GM23338 (cell line): ENCODE measurements around the gene CDHR3. TPM values are rescaled to one million over a fixed set of nuclear protein-coding genes. Genes with fewer than 3 reads are reported as not detected.

Experiments used
- ATAC-seq: fragments of 200-7000 bp; cut with Tn5 transposase; 3 replicates; pipeline ENCODE4 v1.9.1; 2020
- DNase-seq: peaks from one replicate; pipeline ENCODE4 v3.0.0-alpha.2; 2015; ENCODE audit warnings: low spot score
- H2AFZ ChIP-seq: fragments of 200-600 bp; sonication (generic); 2 replicates; pipeline ENCODE4 v1.8.0; 2016; ENCODE audit warnings: antibody characterized with exemption, mild to moderate bottlenecking, moderate library complexity
- H3F3A ChIP-seq: fragments of 200-600 bp; sonication (generic); replicated peaks from 2 replicates; pipeline ENCODE4 v1.8.0; 2017; ENCODE audit warnings: antibody characterized with exemption, mixed run types, low read depth
- H3K27ac ChIP-seq: fragments of 200-600 bp; sonication (generic); 2 replicates; pipeline ENCODE4 v1.6.1; 2016; ENCODE audit warnings: low read depth
- H3K27me3 ChIP-seq: fragments of 200-600 bp; sonication (generic); 2 replicates; pipeline ENCODE4 v1.8.0; 2016; ENCODE audit warnings: mild to moderate bottlenecking, mixed run types, moderate library complexity; ENCODE audit not compliant: insufficient read depth
- H3K36me3 ChIP-seq: fragments of 200-600 bp; sonication (generic); 2 replicates; pipeline ENCODE4 v1.8.0; 2016; ENCODE audit warnings: mild to moderate bottlenecking; ENCODE audit not compliant: insufficient read depth
- H3K4me1 ChIP-seq: fragments of 200-600 bp; sonication (generic); 2 replicates; pipeline ENCODE4 v1.8.0; 2016; ENCODE audit warnings: mild to moderate bottlenecking, moderate library complexity; ENCODE audit not compliant: insufficient read depth
- H3K4me2 ChIP-seq: fragments of 200-600 bp; sonication (generic); 2 replicates; pipeline ENCODE4 v1.7.1; 2017; ENCODE audit warnings: mixed run types
- H3K4me3 ChIP-seq: fragments of 200-600 bp; sonication (generic); 2 replicates; pipeline ENCODE4 v1.6.1; 2016; ENCODE audit warnings: mixed run types
- H3K79me2 ChIP-seq: fragments of 200-600 bp; sonication (generic); replicated peaks from 2 replicates; pipeline ENCODE4 v1.8.0; 2017; ENCODE audit warnings: mild to moderate bottlenecking; ENCODE audit not compliant: insufficient read depth
- H3K9me2 ChIP-seq: fragments of 200-600 bp; sonication (generic); 2 replicates; pipeline ENCODE4 v1.8.0; 2017; ENCODE audit not compliant: insufficient read depth
- H4K20me1 ChIP-seq: fragments of 200-600 bp; sonication (generic); replicated peaks from 2 replicates; pipeline ENCODE4 v1.8.0; 2017; ENCODE audit warnings: mild to moderate bottlenecking; ENCODE audit not compliant: insufficient read depth
- H3K27ac Mint-ChIP-seq: 2 replicates; pipeline ENCODE4 v1.8.0; 2020; ENCODE audit warnings: inconsistent platforms, mild to moderate bottlenecking, moderate library complexity, mixed read lengths
- H3K27me3 Mint-ChIP-seq: 3 replicates; pipeline ENCODE4 v1.8.0; 2022; ENCODE audit warnings: low read depth, mild to moderate bottlenecking, moderate library complexity, mixed read lengths, inconsistent platforms; ENCODE audit not compliant: insufficient read depth, poor library complexity
- H3K36me3 Mint-ChIP-seq: 3 replicates; pipeline ENCODE4 v1.8.0; 2021; ENCODE audit warnings: low read depth, mild to moderate bottlenecking, inconsistent platforms, moderate library complexity, mixed read lengths
- H3K4me1 Mint-ChIP-seq: 3 replicates; pipeline ENCODE4 v1.8.0; 2020; ENCODE audit warnings: mild to moderate bottlenecking, inconsistent platforms, mixed read lengths
- H3K4me3 Mint-ChIP-seq: 3 replicates; pipeline ENCODE4 v1.8.0; 2021; ENCODE audit warnings: moderate library complexity, mild to moderate bottlenecking, inconsistent platforms, mixed read lengths
- H3K9me3 Mint-ChIP-seq: 3 replicates; pipeline ENCODE4 v1.8.0; 2020; ENCODE audit warnings: moderate library complexity, mild to moderate bottlenecking, inconsistent platforms, mixed read lengths
- CREB1 ChIP-seq: fragments of 250-450 bp; sonication (Bioruptor Pico); IDR thresholded peaks from 2 replicates; pipeline ENCODE4 v1.5.0; 2020; ENCODE audit warnings: low read depth, mild to moderate bottlenecking, moderate library complexity
- EZH2 ChIP-seq: fragments of 200-600 bp; sonication (generic); IDR thresholded peaks from one replicate; pipeline ENCODE4 v1.8.0; 2017; ENCODE audit warnings: antibody characterized with exemption, mild to moderate bottlenecking, low read depth; ENCODE audit not compliant: unreplicated experiment
- EZH2phosphoT487 ChIP-seq: fragments of 200-600 bp; sonication (generic); IDR thresholded peaks from one replicate; pipeline ENCODE4 v1.8.1; 2018; ENCODE audit warnings: antibody characterized with exemption; ENCODE audit not compliant: unreplicated experiment
- NANOG ChIP-seq: IDR thresholded peaks from 2 replicates; pipeline ENCODE4 v1.6.1; 2016; ENCODE audit warnings: antibody characterized with exemption, borderline replicate concordance
- POLR2AphosphoS5 ChIP-seq: IDR thresholded peaks from 2 replicates; pipeline ENCODE4 v1.6.1; 2016; ENCODE audit warnings: antibody characterized with exemption, low read depth
- STAT1 ChIP-seq: IDR thresholded peaks from one replicate; pipeline ENCODE4 v1.6.1; 2016; ENCODE audit warnings: antibody characterized with exemption; ENCODE audit not compliant: unreplicated experiment
- ZNF114 ChIP-seq: fragments of 250-450 bp; sonication (Bioruptor Pico); IDR thresholded peaks from 2 replicates; pipeline ENCODE4 v1.5.0; 2020; ENCODE audit warnings: mild to moderate bottlenecking, moderate library complexity
- polyA plus RNA-seq: library from polyadenylated mRNA; unstranded; fragments of >200 nt; fragmentation: Nextera tagmentation; extraction: Ambion mirVana; gene quantifications from 2 replicates; pipeline ENCODE4 v1.2.1, GENCODE V29; 2016
- total RNA-seq: library from RNA; depleted of rRNA; stranded (reverse); fragments of >200 nt; shearing (Covaris generic); gene quantifications from 2 replicates; pipeline ENCODE4 v1.2.3, GENCODE V29; 2014
- TF ChIP-seq, protein P1 (sequence below): fragments of 250-450 bp; sonication (Bioruptor Pico); IDR thresholded peaks from 2 replicates; pipeline ENCODE4 v1.5.0; 2020; ENCODE audit warnings: mild to moderate bottlenecking, moderate library complexity
- TF ChIP-seq, protein P2 (sequence below), 2 experiments: fragments of 200-600 bp in 1 of 2; sonication (generic) in 1 of 2; conservative IDR thresholded peaks; 2 replicates each; pipeline versions ENCODE4 v1.5.1 to v1.6.1; 2016 to 2017; ENCODE audit warnings: antibody characterized with exemption in 2 of 2, low read depth in 2 of 2, mild to moderate bottlenecking in 2 of 2, moderate library complexity in 1 of 2
- TF ChIP-seq, protein P3 (sequence below): IDR thresholded peaks from 2 replicates; pipeline ENCODE4 v1.6.1; 2016; ENCODE audit warnings: antibody characterized with exemption

The CDHR3 gene
- total and polyA plus RNA-seq, 2 experiments from 2014 or later, result 5.1 to 12.2 TPM

DNA sequence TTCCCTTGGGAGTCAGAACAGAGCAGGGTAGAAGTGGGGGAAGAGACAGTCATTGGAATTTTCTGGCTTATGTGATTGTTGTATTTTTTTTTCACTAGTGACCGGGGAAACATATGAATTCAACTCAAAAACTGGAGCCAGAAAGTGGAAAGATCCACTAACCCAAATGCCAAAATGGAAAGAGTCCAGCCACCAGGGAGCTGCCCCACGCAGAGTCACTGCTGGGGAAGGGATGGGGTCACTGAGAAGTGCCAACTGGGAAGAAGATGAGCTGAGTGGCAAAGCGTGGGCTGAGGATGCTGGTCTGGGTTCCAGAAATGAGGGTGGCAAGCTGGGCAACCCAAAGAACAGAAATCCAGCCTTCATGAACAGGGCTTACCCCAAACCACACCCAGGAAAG is 69.2 kb downstream of the CDHR3 start:
- H3K4me3 ChIP-seq, result no peak overlapping the region
- H3K27ac Mint-ChIP-seq, result no peak overlapping the region
- H3K27ac ChIP-seq, result no peak overlapping the region
- no peak overlapping the region for H3K4me3 Mint-ChIP-seq
- DNase-seq (no peak), ATAC-seq (no peak)
- H3K27me3 ChIP-seq, result no peaks in the 10 kb centered on the region
- peaks cover 9% of the 10 kb centered on the region for H3K27me3 Mint-ChIP-seq
- no peaks in the 10 kb centered on the region for H3F3A ChIP-seq
- H4K20me1 ChIP-seq, result no peaks in the 10 kb centered on the region
- H3K79me2 ChIP-seq, result no peaks in the 10 kb centered on the region
- H3K4me1 Mint-ChIP-seq, result peaks cover 39% of the 10 kb centered on the region
- H3K36me3 Mint-ChIP-seq, result no peaks in the 10 kb centered on the region
- peak overlapping the region; percentile 56; the same call in 1 of the 2 replicates for H3K4me2 ChIP-seq
- no peak for TF ChIP-seq POLR2AphosphoS5
- no peak for TF ChIP-seq ZNF114 (CRISPR knock-in tag)
- TF ChIP-seq EZH2phosphoT487, result no peak
- no peak for TF ChIP-seq EZH2
- TF ChIP-seq, protein P1, sequence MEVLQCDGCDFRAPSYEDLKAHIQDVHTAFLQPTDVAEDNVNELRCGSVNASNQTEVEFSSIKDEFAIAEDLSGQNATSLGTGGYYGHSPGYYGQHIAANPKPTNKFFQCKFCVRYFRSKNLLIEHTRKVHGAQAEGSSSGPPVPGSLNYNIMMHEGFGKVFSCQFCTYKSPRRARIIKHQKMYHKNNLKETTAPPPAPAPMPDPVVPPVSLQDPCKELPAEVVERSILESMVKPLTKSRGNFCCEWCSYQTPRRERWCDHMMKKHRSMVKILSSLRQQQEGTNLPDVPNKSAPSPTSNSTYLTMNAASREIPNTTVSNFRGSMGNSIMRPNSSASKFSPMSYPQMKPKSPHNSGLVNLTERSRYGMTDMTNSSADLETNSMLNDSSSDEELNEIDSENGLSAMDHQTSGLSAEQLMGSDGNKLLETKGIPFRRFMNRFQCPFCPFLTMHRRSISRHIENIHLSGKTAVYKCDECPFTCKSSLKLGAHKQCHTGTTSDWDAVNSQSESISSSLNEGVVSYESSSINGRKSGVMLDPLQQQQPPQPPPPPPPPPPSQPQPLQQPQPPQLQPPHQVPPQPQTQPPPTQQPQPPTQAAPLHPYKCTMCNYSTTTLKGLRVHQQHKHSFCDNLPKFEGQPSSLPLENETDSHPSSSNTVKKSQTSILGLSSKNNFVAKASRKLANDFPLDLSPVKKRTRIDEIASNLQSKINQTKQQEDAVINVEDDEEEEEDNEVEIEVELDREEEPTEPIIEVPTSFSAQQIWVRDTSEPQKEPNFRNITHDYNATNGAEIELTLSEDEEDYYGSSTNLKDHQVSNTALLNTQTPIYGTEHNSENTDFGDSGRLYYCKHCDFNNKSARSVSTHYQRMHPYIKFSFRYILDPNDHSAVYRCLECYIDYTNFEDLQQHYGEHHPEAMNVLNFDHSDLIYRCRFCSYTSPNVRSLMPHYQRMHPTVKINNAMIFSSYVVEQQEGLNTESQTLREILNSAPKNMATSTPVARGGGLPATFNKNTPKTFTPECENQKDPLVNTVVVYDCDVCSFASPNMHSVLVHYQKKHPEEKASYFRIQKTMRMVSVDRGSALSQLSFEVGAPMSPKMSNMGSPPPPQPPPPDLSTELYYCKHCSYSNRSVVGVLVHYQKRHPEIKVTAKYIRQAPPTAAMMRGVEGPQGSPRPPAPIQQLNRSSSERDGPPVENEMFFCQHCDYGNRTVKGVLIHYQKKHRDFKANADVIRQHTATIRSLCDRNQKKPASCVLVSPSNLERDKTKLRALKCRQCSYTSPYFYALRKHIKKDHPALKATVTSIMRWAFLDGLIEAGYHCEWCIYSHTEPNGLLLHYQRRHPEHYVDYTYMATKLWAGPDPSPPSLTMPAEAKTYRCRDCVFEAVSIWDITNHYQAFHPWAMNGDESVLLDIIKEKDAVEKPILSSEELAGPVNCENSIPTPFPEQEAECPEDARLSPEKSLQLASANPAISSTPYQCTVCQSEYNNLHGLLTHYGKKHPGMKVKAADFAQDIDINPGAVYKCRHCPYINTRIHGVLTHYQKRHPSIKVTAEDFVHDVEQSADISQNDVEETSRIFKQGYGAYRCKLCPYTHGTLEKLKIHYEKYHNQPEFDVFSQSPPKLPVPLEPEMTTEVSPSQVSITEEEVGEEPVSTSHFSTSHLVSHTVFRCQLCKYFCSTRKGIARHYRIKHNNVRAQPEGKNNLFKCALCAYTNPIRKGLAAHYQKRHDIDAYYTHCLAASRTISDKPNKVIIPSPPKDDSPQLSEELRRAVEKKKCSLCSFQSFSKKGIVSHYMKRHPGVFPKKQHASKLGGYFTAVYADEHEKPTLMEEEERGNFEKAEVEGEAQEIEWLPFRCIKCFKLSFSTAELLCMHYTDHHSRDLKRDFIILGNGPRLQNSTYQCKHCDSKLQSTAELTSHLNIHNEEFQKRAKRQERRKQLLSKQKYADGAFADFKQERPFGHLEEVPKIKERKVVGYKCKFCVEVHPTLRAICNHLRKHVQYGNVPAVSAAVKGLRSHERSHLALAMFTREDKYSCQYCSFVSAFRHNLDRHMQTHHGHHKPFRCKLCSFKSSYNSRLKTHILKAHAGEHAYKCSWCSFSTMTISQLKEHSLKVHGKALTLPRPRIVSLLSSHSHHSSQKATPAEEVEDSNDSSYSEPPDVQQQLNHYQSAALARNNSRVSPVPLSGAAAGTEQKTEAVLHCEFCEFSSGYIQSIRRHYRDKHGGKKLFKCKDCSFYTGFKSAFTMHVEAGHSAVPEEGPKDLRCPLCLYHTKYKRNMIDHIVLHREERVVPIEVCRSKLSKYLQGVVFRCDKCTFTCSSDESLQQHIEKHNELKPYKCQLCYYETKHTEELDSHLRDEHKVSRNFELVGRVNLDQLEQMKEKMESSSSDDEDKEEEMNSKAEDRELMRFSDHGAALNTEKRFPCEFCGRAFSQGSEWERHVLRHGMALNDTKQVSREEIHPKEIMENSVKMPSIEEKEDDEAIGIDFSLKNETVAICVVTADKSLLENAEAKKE (CRISPR knock-in tag), result no peak
- no peak for TF ChIP-seq STAT1
- TF ChIP-seq, protein P2, sequence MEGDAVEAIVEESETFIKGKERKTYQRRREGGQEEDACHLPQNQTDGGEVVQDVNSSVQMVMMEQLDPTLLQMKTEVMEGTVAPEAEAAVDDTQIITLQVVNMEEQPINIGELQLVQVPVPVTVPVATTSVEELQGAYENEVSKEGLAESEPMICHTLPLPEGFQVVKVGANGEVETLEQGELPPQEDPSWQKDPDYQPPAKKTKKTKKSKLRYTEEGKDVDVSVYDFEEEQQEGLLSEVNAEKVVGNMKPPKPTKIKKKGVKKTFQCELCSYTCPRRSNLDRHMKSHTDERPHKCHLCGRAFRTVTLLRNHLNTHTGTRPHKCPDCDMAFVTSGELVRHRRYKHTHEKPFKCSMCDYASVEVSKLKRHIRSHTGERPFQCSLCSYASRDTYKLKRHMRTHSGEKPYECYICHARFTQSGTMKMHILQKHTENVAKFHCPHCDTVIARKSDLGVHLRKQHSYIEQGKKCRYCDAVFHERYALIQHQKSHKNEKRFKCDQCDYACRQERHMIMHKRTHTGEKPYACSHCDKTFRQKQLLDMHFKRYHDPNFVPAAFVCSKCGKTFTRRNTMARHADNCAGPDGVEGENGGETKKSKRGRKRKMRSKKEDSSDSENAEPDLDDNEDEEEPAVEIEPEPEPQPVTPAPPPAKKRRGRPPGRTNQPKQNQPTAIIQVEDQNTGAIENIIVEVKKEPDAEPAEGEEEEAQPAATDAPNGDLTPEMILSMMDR (conservative IDR thresholded peaks at IDR 0.05; ENCODE audit: low read depth in 2 of 2), result no peak
- TF ChIP-seq NANOG, result no peak
- no peak for TF ChIP-seq CREB1 (CRISPR knock-in tag)
- TF ChIP-seq, protein P3, sequence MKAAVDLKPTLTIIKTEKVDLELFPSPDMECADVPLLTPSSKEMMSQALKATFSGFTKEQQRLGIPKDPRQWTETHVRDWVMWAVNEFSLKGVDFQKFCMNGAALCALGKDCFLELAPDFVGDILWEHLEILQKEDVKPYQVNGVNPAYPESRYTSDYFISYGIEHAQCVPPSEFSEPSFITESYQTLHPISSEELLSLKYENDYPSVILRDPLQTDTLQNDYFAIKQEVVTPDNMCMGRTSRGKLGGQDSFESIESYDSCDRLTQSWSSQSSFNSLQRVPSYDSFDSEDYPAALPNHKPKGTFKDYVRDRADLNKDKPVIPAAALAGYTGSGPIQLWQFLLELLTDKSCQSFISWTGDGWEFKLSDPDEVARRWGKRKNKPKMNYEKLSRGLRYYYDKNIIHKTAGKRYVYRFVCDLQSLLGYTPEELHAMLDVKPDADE, result no peak
- no peaks in the 10 kb centered on the region for H3K9me2 ChIP-seq
- H3K9me3 Mint-ChIP-seq, result no peaks in the 10 kb centered on the region
- H3K4me1 ChIP-seq, result peaks cover 33% of the 10 kb centered on the region
- no peak overlapping the region for H2AFZ ChIP-seq
- H3K36me3 ChIP-seq, result no peaks in the 10 kb centered on the region
